HEK293 (cell line): ENCODE data around the gene BCAS3.

Experiments
- GLI2 ChIP-seq: fragments of 450-650 bp; formaldehyde crosslinking; IDR thresholded peaks from 2 replicates; pipeline ENCODE4; 2017; ENCODE audit warnings: missing biosample characterization, missing genetic modification characterization, low read depth, borderline replicate concordance
- KLF10 ChIP-seq: fragments of 450-650 bp; IDR thresholded peaks from 2 replicates; pipeline ENCODE4 v1.5.1; 2018; ENCODE audit warnings: missing biosample characterization, mild to moderate bottlenecking, missing genetic modification characterization
- MEIS1 ChIP-seq: sonication (generic); formaldehyde crosslinking; IDR thresholded peaks from 2 replicates; pipeline ENCODE4 v1.8.1; 2022; ENCODE audit warnings: missing genetic modification reagents, mild to moderate bottlenecking, borderline replicate concordance
- PBX3 ChIP-seq: sonication (generic); formaldehyde crosslinking; IDR thresholded peaks from 2 replicates; pipeline ENCODE4 v1.8.1; 2022; ENCODE audit warnings: mild to moderate bottlenecking, moderate library complexity, missing genetic modification reagents
- REST ChIP-seq: fragments of 450-650 bp; formaldehyde crosslinking; IDR thresholded peaks from 2 replicates; pipeline ENCODE4 v1.5.1; 2016; ENCODE audit warnings: missing biosample characterization, missing genetic modification characterization
- TCF7L2 ChIP-seq: IDR thresholded peaks from 2 replicates; pipeline ENCODE4 v1.6.1; 2011; ENCODE audit warnings: low read depth, mild to moderate bottlenecking, inconsistent platforms, low read length, moderate library complexity, borderline replicate concordance
- ZBTB10 ChIP-seq: fragments of 450-650 bp; formaldehyde crosslinking; IDR thresholded peaks from 2 replicates; pipeline ENCODE4 v1.5.1; 2016; ENCODE audit warnings: missing biosample characterization, missing genetic modification characterization
- ZNF23 ChIP-seq: fragments of 450-650 bp; formaldehyde crosslinking; IDR thresholded peaks from 2 replicates; pipeline ENCODE4 v1.5.1; 2016; ENCODE audit warnings: missing biosample characterization, missing genetic modification characterization, borderline replicate concordance
- ZNF274 ChIP-seq, 2 experiments: fragments of 200-500 bp in 1 of 2; fragments of 450-650 bp in 1 of 2; sonication (Bioruptor generic) in 1 of 2; formaldehyde crosslinking in 1 of 2; IDR thresholded peaks; 2 replicates each; pipeline versions ENCODE4 v1.5.1 to v1.6.1; 2014 to 2016; ENCODE audit warnings: borderline replicate concordance in 1 of 2, inconsistent platforms in 1 of 2, low read length in 1 of 2, missing biosample characterization in 1 of 2, missing genetic modification characterization in 1 of 2
- ZNF394 ChIP-seq: fragments of 450-650 bp; formaldehyde crosslinking; IDR thresholded peaks from 2 replicates; pipeline ENCODE4 v1.5.1; 2016; ENCODE audit warnings: missing biosample characterization, missing genetic modification characterization, mild to moderate bottlenecking, moderate library complexity, borderline replicate concordance
- ZNF704 ChIP-seq: fragments of 450-650 bp; formaldehyde crosslinking; IDR thresholded peaks from 2 replicates; pipeline ENCODE4 v1.5.1; 2016; ENCODE audit warnings: missing biosample characterization, missing genetic modification characterization
- ZSCAN23 ChIP-seq: fragments of 450-650 bp; formaldehyde crosslinking; IDR thresholded peaks from 2 replicates; pipeline ENCODE4 v1.5.1; 2016; ENCODE audit warnings: missing biosample characterization, missing genetic modification characterization
- TF ChIP-seq, protein P1 (sequence below): fragments of 450-650 bp; formaldehyde crosslinking; IDR thresholded peaks from 2 replicates; pipeline ENCODE4 v1.5.1; 2016; ENCODE audit warnings: missing biosample characterization, missing genetic modification characterization
- TF ChIP-seq, protein P2 (sequence below): fragments of 450-650 bp; formaldehyde crosslinking; IDR thresholded peaks from 2 replicates; pipeline ENCODE4 v1.5.1; 2016; ENCODE audit warnings: missing biosample characterization, missing genetic modification characterization

GRCh38 chr17:61149106-61149825 is 471.6 kb downstream of the BCAS3 start:
- TF ChIP-seq PBX3 (CRISPR knock-in tag) (no peak), ZSCAN23 (tag by site-specific recombination) (no peak), ZNF704 (tag by site-specific recombination) (no peak), KLF10 (tag by site-specific recombination) (no peak), ZNF274 (IDR thresholded peaks at IDR 0.05; ENCODE audit: low read length) (no peak), ZNF274 (tag by site-specific recombination; IDR thresholded peaks at IDR 0.05; ENCODE audit: borderline replicate concordance) (no peak), ZNF23 (tag by site-specific recombination) (no peak), REST (no peak), GLI2 (tag by site-specific recombination) (no peak), TCF7L2 (no peak), ZBTB10 (tag by site-specific recombination) (no peak), MEIS1 (CRISPR knock-in tag) (no peak), ZNF394 (tag by site-specific recombination) (no peak)
- TF ChIP-seq, protein P1, sequence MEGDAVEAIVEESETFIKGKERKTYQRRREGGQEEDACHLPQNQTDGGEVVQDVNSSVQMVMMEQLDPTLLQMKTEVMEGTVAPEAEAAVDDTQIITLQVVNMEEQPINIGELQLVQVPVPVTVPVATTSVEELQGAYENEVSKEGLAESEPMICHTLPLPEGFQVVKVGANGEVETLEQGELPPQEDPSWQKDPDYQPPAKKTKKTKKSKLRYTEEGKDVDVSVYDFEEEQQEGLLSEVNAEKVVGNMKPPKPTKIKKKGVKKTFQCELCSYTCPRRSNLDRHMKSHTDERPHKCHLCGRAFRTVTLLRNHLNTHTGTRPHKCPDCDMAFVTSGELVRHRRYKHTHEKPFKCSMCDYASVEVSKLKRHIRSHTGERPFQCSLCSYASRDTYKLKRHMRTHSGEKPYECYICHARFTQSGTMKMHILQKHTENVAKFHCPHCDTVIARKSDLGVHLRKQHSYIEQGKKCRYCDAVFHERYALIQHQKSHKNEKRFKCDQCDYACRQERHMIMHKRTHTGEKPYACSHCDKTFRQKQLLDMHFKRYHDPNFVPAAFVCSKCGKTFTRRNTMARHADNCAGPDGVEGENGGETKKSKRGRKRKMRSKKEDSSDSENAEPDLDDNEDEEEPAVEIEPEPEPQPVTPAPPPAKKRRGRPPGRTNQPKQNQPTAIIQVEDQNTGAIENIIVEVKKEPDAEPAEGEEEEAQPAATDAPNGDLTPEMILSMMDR (tag by site-specific recombination), result no peak
- TF ChIP-seq, protein P2, sequence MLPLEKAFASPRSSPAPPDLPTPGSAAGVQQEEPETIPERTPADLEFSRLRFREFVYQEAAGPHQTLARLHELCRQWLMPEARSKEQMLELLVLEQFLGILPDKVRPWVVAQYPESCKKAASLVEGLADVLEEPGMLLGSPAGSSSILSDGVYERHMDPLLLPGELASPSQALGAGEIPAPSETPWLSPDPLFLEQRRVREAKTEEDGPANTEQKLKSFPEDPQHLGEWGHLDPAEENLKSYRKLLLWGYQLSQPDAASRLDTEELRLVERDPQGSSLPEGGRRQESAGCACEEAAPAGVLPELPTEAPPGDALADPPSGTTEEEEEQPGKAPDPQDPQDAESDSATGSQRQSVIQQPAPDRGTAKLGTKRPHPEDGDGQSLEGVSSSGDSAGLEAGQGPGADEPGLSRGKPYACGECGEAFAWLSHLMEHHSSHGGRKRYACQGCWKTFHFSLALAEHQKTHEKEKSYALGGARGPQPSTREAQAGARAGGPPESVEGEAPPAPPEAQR (tag by site-specific recombination), result no peak
